WTC11 (cell line): ENCODE data around the gene NTPCR. TPM values are rescaled to one million over a fixed set of nuclear protein-coding genes. Genes with fewer than 3 reads are reported as not detected.

ENCODE experiments used
- ATAC-seq: fragments of 200-7000 bp; cut with Tn5 transposase; 2 replicates; pipeline ENCODE4 v1.10.0; 2021; ENCODE audit warnings: mild to moderate bottlenecking, moderate library complexity
- CTCF ChIA-PET: fragments of 300-600 bp; sonication (Branson Sonifier 250); formaldehyde crosslinking; loops from one replicate; lab custom pipeline; 2021; ENCODE audit warnings: antibody characterized with exemption; lab: Charles Lee
- POLR2A ChIA-PET: fragments of 350-600 bp; sonication (Branson Sonifier 250); formaldehyde crosslinking; loops from one replicate; lab custom pipeline; 2021; ENCODE audit warnings: antibody characterized with exemption; lab: Charles Lee
- DNase-seq: peaks from one replicate; pipeline ENCODE4 v3.0.0; 2021; ENCODE audit warnings: low spot score
- H3K27ac Mint-ChIP-seq: 2 replicates; pipeline ENCODE4 v1.8.0; 2021; ENCODE audit warnings: mixed read lengths
- H3K27me3 Mint-ChIP-seq: 2 replicates; pipeline ENCODE4 v1.8.0; 2021; ENCODE audit warnings: low read depth, mild to moderate bottlenecking, moderate library complexity, mixed read lengths
- H3K36me3 Mint-ChIP-seq: 2 replicates; pipeline ENCODE4 v1.8.0; 2021; ENCODE audit warnings: mixed read lengths
- H3K4me1 Mint-ChIP-seq: 2 replicates; pipeline ENCODE4 v1.8.0; 2022; ENCODE audit warnings: mixed read lengths
- H3K4me3 Mint-ChIP-seq: 2 replicates; pipeline ENCODE4 v1.8.0; 2021; ENCODE audit warnings: mild to moderate bottlenecking, moderate library complexity, mixed read lengths
- H3K9me3 Mint-ChIP-seq: 2 replicates; pipeline ENCODE4 v1.8.0; 2021; ENCODE audit warnings: mixed read lengths
- ETV6 ChIP-seq: sonication (generic); formaldehyde crosslinking; IDR thresholded peaks from 2 replicates; pipeline ENCODE4 v1.8.1; 2022; ENCODE audit warnings: mild to moderate bottlenecking, missing genetic modification reagents
- FOXJ3 ChIP-seq: sonication (generic); formaldehyde crosslinking; IDR thresholded peaks from 2 replicates; pipeline ENCODE4 v1.9.0; 2021; ENCODE audit warnings: missing genetic modification reagents, mild to moderate bottlenecking, borderline replicate concordance
- GRHL2 ChIP-seq: fragments of 250-450 bp; sonication (Bioruptor Pico); IDR thresholded peaks from 2 replicates; pipeline ENCODE4 v1.8.0; 2022; ENCODE audit warnings: mild to moderate bottlenecking, moderate library complexity; ENCODE audit not compliant: insufficient replicate concordance, severe bottlenecking
- NR2C2 ChIP-seq: sonication (generic); formaldehyde crosslinking; IDR thresholded peaks from 2 replicates; pipeline ENCODE4 v1.8.0; 2022; ENCODE audit warnings: mild to moderate bottlenecking, missing genetic modification reagents
- NR3C1 ChIP-seq: sonication (generic); formaldehyde crosslinking; conservative IDR thresholded peaks from 2 replicates; pipeline ENCODE4 v1.8.1; 2023; ENCODE audit warnings: low read depth, mild to moderate bottlenecking, missing genetic modification reagents
- SMAD3 ChIP-seq: sonication (generic); formaldehyde crosslinking; IDR thresholded peaks from 2 replicates; pipeline ENCODE4 v1.8.0; 2022; ENCODE audit warnings: missing genetic modification reagents, mild to moderate bottlenecking, borderline replicate concordance
- TEAD4 ChIP-seq: sonication (generic); formaldehyde crosslinking; IDR thresholded peaks from 2 replicates; pipeline ENCODE4 v1.8.0; 2022; ENCODE audit warnings: mild to moderate bottlenecking, missing genetic modification reagents
- ZNF138 ChIP-seq: sonication (generic); formaldehyde crosslinking; conservative IDR thresholded peaks from 2 replicates; pipeline ENCODE4 v1.8.1; 2022; ENCODE audit warnings: mild to moderate bottlenecking, moderate library complexity, missing genetic modification reagents
- ZNF317 ChIP-seq: sonication (generic); formaldehyde crosslinking; IDR thresholded peaks from 2 replicates; pipeline ENCODE4 v1.8.1; 2023; ENCODE audit warnings: low read depth, mild to moderate bottlenecking, moderate library complexity, missing genetic modification reagents, borderline replicate concordance
- total RNA-seq: library from RNA; stranded (reverse); gene quantifications from 3 replicates; pipeline ENCODE4 v1.2.3, GENCODE V29; 2021
- TF ChIP-seq, protein P1 (sequence below): fragments of 250-450 bp; sonication (Bioruptor Pico); IDR thresholded peaks from 2 replicates; pipeline ENCODE4 v1.9.0; 2021; ENCODE audit warnings: mild to moderate bottlenecking
- TF ChIP-seq, protein P2 (sequence below): fragments of 250-450 bp; sonication (Bioruptor Pico); IDR thresholded peaks from 2 replicates; pipeline ENCODE4 v1.8.0; 2021; ENCODE audit warnings: mild to moderate bottlenecking
- TF ChIP-seq, protein P3 (sequence below): fragments of 200-600 bp; IDR thresholded peaks from 2 replicates; pipeline ENCODE4 v1.8.0; 2022; ENCODE audit warnings: antibody characterized with exemption
- TF ChIP-seq, protein P4 (sequence below): sonication (generic); formaldehyde crosslinking; IDR thresholded peaks from 2 replicates; pipeline ENCODE4 v1.8.1; 2022; ENCODE audit warnings: missing genetic modification reagents, borderline replicate concordance
- TF ChIP-seq, protein P5 (sequence below): sonication (generic); formaldehyde crosslinking; IDR thresholded peaks from 2 replicates; pipeline ENCODE4 v1.8.1; 2023; ENCODE audit warnings: mild to moderate bottlenecking, missing genetic modification reagents
- TF ChIP-seq, protein P6 (sequence below): sonication (generic); formaldehyde crosslinking; IDR thresholded peaks from 2 replicates; pipeline ENCODE4 v1.8.0; 2022; ENCODE audit warnings: missing genetic modification reagents

The NTPCR gene
- total RNA-seq, 1 experiment from 2014 or later, result 102 TPM

DNA sequence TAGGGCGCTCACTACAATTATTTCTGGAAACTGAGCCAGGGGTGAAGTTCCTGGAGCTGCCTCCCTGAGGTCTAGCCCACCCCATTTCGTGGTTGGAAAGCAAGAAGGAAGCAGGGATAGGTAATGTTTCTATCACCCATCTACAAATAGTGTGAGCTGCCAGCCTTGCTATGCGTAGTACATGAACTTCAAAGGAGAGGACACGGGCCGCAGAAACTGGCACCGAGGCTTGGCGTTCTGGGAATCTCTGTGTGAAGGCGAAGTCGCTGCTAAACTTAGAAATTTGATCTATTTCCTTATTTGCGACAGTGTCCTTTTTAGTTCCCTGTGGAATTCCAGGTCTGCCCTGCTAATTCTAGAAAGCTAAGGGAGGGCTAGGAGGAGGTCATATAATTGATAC, 49.6 kb upstream of the NTPCR start:
- Mint-ChIP-seq H3K4me1 (peaks cover 43% of the 10 kb centered on the region), H3K27ac (no peak overlapping the region)
- POLR2A ChIA-PET, result no interaction called here

DNA sequence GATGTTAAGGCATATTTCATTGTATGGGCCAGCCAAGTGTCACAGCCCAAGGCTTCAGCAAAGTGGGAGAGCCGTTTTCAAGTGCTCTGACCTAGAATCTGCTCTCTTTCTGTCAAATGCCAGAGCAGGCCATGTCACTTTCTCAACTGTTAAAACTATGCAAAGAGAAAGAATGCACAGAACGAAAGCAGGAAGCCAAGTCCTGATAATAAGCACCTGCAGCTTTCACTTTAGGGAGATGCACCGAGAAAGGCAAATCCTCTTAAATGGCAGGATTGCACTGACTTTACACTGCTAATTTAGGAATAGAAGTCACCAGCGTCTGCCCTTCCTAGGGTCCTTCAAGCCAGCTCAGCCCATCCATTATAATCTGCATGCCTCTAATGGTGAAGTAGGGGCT, 49.2 kb upstream of the NTPCR start:
- TF ChIP-seq FOXJ3 (no peak), TEAD4 (CRISPR knock-in tag) (no peak)
- TF ChIP-seq, protein P1, sequence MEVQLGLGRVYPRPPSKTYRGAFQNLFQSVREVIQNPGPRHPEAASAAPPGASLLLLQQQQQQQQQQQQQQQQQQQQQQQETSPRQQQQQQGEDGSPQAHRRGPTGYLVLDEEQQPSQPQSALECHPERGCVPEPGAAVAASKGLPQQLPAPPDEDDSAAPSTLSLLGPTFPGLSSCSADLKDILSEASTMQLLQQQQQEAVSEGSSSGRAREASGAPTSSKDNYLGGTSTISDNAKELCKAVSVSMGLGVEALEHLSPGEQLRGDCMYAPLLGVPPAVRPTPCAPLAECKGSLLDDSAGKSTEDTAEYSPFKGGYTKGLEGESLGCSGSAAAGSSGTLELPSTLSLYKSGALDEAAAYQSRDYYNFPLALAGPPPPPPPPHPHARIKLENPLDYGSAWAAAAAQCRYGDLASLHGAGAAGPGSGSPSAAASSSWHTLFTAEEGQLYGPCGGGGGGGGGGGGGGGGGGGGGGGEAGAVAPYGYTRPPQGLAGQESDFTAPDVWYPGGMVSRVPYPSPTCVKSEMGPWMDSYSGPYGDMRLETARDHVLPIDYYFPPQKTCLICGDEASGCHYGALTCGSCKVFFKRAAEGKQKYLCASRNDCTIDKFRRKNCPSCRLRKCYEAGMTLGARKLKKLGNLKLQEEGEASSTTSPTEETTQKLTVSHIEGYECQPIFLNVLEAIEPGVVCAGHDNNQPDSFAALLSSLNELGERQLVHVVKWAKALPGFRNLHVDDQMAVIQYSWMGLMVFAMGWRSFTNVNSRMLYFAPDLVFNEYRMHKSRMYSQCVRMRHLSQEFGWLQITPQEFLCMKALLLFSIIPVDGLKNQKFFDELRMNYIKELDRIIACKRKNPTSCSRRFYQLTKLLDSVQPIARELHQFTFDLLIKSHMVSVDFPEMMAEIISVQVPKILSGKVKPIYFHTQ (CRISPR knock-in tag), result no peak
- TF ChIP-seq, protein P2, sequence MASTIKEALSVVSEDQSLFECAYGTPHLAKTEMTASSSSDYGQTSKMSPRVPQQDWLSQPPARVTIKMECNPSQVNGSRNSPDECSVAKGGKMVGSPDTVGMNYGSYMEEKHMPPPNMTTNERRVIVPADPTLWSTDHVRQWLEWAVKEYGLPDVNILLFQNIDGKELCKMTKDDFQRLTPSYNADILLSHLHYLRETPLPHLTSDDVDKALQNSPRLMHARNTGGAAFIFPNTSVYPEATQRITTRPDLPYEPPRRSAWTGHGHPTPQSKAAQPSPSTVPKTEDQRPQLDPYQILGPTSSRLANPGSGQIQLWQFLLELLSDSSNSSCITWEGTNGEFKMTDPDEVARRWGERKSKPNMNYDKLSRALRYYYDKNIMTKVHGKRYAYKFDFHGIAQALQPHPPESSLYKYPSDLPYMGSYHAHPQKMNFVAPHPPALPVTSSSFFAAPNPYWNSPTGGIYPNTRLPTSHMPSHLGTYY (CRISPR knock-in tag), result no peak
- TF ChIP-seq, protein P3, sequence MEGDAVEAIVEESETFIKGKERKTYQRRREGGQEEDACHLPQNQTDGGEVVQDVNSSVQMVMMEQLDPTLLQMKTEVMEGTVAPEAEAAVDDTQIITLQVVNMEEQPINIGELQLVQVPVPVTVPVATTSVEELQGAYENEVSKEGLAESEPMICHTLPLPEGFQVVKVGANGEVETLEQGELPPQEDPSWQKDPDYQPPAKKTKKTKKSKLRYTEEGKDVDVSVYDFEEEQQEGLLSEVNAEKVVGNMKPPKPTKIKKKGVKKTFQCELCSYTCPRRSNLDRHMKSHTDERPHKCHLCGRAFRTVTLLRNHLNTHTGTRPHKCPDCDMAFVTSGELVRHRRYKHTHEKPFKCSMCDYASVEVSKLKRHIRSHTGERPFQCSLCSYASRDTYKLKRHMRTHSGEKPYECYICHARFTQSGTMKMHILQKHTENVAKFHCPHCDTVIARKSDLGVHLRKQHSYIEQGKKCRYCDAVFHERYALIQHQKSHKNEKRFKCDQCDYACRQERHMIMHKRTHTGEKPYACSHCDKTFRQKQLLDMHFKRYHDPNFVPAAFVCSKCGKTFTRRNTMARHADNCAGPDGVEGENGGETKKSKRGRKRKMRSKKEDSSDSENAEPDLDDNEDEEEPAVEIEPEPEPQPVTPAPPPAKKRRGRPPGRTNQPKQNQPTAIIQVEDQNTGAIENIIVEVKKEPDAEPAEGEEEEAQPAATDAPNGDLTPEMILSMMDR, result no peak
- TF ChIP-seq, protein P4, sequence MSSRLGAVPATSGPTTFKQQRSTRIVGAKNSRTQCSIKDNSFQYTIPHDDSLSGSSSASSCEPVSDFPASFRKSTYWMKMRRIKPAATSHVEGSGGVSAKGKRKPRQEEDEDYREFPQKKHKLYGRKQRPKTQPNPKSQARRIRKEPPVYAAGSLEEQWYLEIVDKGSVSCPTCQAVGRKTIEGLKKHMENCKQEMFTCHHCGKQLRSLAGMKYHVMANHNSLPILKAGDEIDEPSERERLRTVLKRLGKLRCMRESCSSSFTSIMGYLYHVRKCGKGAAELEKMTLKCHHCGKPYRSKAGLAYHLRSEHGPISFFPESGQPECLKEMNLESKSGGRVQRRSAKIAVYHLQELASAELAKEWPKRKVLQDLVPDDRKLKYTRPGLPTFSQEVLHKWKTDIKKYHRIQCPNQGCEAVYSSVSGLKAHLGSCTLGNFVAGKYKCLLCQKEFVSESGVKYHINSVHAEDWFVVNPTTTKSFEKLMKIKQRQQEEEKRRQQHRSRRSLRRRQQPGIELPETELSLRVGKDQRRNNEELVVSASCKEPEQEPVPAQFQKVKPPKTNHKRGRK, result no peak
- peaks cover 4% of the 10 kb centered on the region; the same call in 1 of the 2 replicates for H3K9me3 Mint-ChIP-seq
- POLR2A ChIA-PET, result no interaction called here
- H3K27ac Mint-ChIP-seq, result no peak overlapping the region
- ATAC-seq (no peak), DNase-seq (no peak)
- no peaks in the 10 kb centered on the region for H3K36me3 Mint-ChIP-seq
- peaks cover 14% of the 10 kb centered on the region for H3K27me3 Mint-ChIP-seq
- peaks cover 40% of the 10 kb centered on the region for H3K4me1 Mint-ChIP-seq
- CTCF ChIA-PET, result interaction anchor here (0.5 kb wide), 1 partner anchor 1274 kb away, joined by 3 read pairs; the partner anchor contains the start of gene DISC1
- H3K4me3 Mint-ChIP-seq, result no peak overlapping the region

More for the DNA sequence above, 49.6 kb upstream of the NTPCR start:
- Mint-ChIP-seq H3K27me3 (peaks cover 14% of the 10 kb centered on the region), H3K36me3 (no peaks in the 10 kb centered on the region), H3K9me3 (peaks cover 4% of the 10 kb centered on the region; the same call in 1 of the 2 replicates), H3K4me3 (no peak overlapping the region)
- no peak for TF ChIP-seq ZNF138 (CRISPR knock-in tag)
- TF ChIP-seq SMAD3, result no peak
- TF ChIP-seq NR3C1 (CRISPR knock-in tag), result no peak
- TF ChIP-seq, protein P5, sequence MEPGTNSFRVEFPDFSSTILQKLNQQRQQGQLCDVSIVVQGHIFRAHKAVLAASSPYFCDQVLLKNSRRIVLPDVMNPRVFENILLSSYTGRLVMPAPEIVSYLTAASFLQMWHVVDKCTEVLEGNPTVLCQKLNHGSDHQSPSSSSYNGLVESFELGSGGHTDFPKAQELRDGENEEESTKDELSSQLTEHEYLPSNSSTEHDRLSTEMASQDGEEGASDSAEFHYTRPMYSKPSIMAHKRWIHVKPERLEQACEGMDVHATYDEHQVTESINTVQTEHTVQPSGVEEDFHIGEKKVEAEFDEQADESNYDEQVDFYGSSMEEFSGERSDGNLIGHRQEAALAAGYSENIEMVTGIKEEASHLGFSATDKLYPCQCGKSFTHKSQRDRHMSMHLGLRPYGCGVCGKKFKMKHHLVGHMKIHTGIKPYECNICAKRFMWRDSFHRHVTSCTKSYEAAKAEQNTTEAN (CRISPR knock-in tag), result no peak
- no peak for TF ChIP-seq GRHL2
- TF ChIP-seq, protein P6, sequence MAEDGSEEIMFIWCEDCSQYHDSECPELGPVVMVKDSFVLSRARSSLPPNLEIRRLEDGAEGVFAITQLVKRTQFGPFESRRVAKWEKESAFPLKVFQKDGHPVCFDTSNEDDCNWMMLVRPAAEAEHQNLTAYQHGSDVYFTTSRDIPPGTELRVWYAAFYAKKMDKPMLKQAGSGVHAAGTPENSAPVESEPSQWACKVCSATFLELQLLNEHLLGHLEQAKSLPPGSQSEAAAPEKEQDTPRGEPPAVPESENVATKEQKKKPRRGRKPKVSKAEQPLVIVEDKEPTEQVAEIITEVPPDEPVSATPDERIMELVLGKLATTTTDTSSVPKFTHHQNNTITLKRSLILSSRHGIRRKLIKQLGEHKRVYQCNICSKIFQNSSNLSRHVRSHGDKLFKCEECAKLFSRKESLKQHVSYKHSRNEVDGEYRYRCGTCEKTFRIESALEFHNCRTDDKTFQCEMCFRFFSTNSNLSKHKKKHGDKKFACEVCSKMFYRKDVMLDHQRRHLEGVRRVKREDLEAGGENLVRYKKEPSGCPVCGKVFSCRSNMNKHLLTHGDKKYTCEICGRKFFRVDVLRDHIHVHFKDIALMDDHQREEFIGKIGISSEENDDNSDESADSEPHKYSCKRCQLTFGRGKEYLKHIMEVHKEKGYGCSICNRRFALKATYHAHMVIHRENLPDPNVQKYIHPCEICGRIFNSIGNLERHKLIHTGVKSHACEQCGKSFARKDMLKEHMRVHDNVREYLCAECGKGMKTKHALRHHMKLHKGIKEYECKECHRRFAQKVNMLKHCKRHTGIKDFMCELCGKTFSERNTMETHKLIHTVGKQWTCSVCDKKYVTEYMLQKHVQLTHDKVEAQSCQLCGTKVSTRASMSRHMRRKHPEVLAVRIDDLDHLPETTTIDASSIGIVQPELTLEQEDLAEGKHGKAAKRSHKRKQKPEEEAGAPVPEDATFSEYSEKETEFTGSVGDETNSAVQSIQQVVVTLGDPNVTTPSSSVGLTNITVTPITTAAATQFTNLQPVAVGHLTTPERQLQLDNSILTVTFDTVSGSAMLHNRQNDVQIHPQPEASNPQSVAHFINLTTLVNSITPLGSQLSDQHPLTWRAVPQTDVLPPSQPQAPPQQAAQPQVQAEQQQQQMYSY (CRISPR knock-in tag), result no peak
- no peak for TF ChIP-seq ZNF317 (CRISPR knock-in tag)
- no peak for TF ChIP-seq ETV6 (CRISPR knock-in tag)
- no peak for TF ChIP-seq NR2C2 (CRISPR knock-in tag)
- CTCF ChIA-PET, result interaction anchor here (0.5 kb wide), 1 partner anchor 1274 kb away, joined by 3 read pairs; the partner anchor contains the start of gene DISC1
- no peak for ATAC-seq
- DNase-seq, result no peak
